Measurements from ENCODE around the gene TCP11.

Gene TCP11

GRCh38 chr6:35068206-35068605 lies 72.9 kb downstream of the TCP11 start:
- Histone ChIP-seq H3K4me1 (ENCODE audit: insufficient read depth, low read length, poor library complexity, severe bottlenecking) (peaks cover 17% of the 10 kb centered on the region), H3K9ac (ENCODE audit: low read depth, low read length, poor library complexity, severe bottlenecking) (no peak overlapping the region), H2AFZ (ENCODE audit: low read length) (no peak overlapping the region), H3K9me3 (ENCODE audit: insufficient read depth, low read depth, low read length) (no peaks in the 10 kb centered on the region), H3K27me3 (ENCODE audit: insufficient read depth, low read length, poor library complexity, severe bottlenecking) (no peaks in the 10 kb centered on the region), H3K9me2 (replicated peaks; ENCODE audit: low read depth, low read length) (no peaks in the 10 kb centered on the region), H3K4me3 (ENCODE audit: low read length, poor library complexity, severe bottlenecking) (no peak overlapping the region), H3K79me2 (ENCODE audit: insufficient read depth, low read length) (no peaks in the 10 kb centered on the region), H3K4me2 (ENCODE audit: low read depth, low read length, poor library complexity, severe bottlenecking) (no peak overlapping the region), H3F3A (ENCODE audit: low read depth) (no peaks in the 10 kb centered on the region), H3K36me3 (ENCODE audit: insufficient read depth, low read length) (no peaks in the 10 kb centered on the region), H4K20me1 (ENCODE audit: insufficient read depth, low read length, poor library complexity, severe bottlenecking) (no peaks in the 10 kb centered on the region)
- TF ChIP-seq CTCF (conservative IDR thresholded peaks at IDR 0.05; ENCODE audit: low read length) (no peak), EZH2phosphoT487 (IDR thresholded peaks at IDR 0.05; ENCODE audit: borderline replicate concordance) (no peak)
